ENCODE results near the gene IL16.

The IL16 gene

GRCh38 chr15:81255315-81255957 is 58.8 kb downstream of the IL16 start:
- TF ChIP-seq CTCF (conservative IDR thresholded peaks at IDR 0.05; ENCODE audit: control insufficient read depth, insufficient read depth, low read depth, low read length) = no peak

GRCh38 chr15:81255958-81256320 is 59.3 kb downstream of the IL16 start:
- DNase-seq (ENCODE audit: low read depth) = peak; percentile 29
- TF ChIP-seq CTCF (conservative IDR thresholded peaks at IDR 0.05; ENCODE audit: control insufficient read depth, insufficient read depth, low read depth, low read length) = no peak
- no peak overlapping the region for H3K4me3 ChIP-seq (ENCODE audit: control insufficient read depth, low read depth, low read length)

More at GRCh38 chr15:81255315-81255957, 58.8 kb downstream of the IL16 start:
- DNase-seq (ENCODE audit: low read depth) = no peak
- no peak overlapping the region for H3K4me3 ChIP-seq (ENCODE audit: control insufficient read depth, low read depth, low read length)

- peak; percentile 77 for DNase-seq (ENCODE audit: low read depth)
- TF ChIP-seq CTCF (conservative IDR thresholded peaks at IDR 0.05; ENCODE audit: control insufficient read depth, insufficient read depth, low read depth, low read length) = peak; percentile 64
- H3K4me3 ChIP-seq (ENCODE audit: control insufficient read depth, low read depth, low read length) = no peak overlapping the region
These were observed 60.2 kb downstream of the IL16 start for GRCh38 chr15:81256916-81257315.

- no peak overlapping the region for H3K4me3 ChIP-seq (ENCODE audit: control insufficient read depth, low read depth, low read length)
- TF ChIP-seq CTCF (conservative IDR thresholded peaks at IDR 0.05; ENCODE audit: control insufficient read depth, insufficient read depth, low read depth, low read length) = no peak
These were observed 60.8 kb downstream of the IL16 start for GRCh38 chr15:81257435-81257834.

GRCh38 chr15:81258455-81258854 is 61.8 kb downstream of the IL16 start:
- TF ChIP-seq CTCF (conservative IDR thresholded peaks at IDR 0.05; ENCODE audit: control insufficient read depth, insufficient read depth, low read depth, low read length) = no peak
- DNase-seq (ENCODE audit: low read depth) = no peak
- H3K4me3 ChIP-seq (ENCODE audit: control insufficient read depth, low read depth, low read length) = no peak overlapping the region

More at GRCh38 chr15:81257435-81257834, 60.8 kb downstream of the IL16 start:
- DNase-seq (ENCODE audit: low read depth) = no peak

GRCh38 chr15:81259760-81260298 is 63.1 kb downstream of the IL16 start:
- H3K4me3 ChIP-seq (ENCODE audit: control insufficient read depth, low read depth, low read length) = no peak overlapping the region
- DNase-seq (ENCODE audit: low read depth) = no peak
- TF ChIP-seq CTCF (conservative IDR thresholded peaks at IDR 0.05; ENCODE audit: control insufficient read depth, insufficient read depth, low read depth, low read length) = no peak

Data from fibroblast of mammary gland (primary cell).